Measurements from ENCODE around the gene C11orf21. TPM values are rescaled to one million over a fixed set of nuclear protein-coding genes. Genes with fewer than 3 reads are reported as not detected.

C11orf21 gene
- total RNA-seq, 1 experiment from 2014 or later, result 0.09 TPM

- Histone ChIP-seq H3K4me1 (no peaks in the 10 kb centered on the region), H3K4me3 (ENCODE audit: low read depth, low read length) (no peak overlapping the region), H3K9me3 (peaks cover 12% of the 10 kb centered on the region), H3K36me3 (ENCODE audit: control insufficient read depth, insufficient read depth, low read length) (no peaks in the 10 kb centered on the region), H3K27me3 (replicated peaks; ENCODE audit: control insufficient read depth, insufficient read depth, low read length) (no peaks in the 10 kb centered on the region)
- no peak overlapping the region for H3K27ac Mint-ChIP-seq (ENCODE audit: unreplicated experiment)
- no peak overlapping the region for H3K4me3 Mint-ChIP-seq (ENCODE audit: unreplicated experiment)
- no peak for DNase-seq
- no peaks in the 10 kb centered on the region for H3K27me3 Mint-ChIP-seq (ENCODE audit: insufficient read depth, unreplicated experiment)
- TF ChIP-seq CTCF (IDR thresholded peaks at IDR 0.05; ENCODE audit: insufficient read depth in 1 of 2, low read depth in 1 of 2, low read length in 1 of 2, severe bottlenecking in 1 of 2, unreplicated experiment in 1 of 2), result no peak
- no peaks in the 10 kb centered on the region for H3K4me1 Mint-ChIP-seq (ENCODE audit: low read depth, unreplicated experiment)
- POLR2A ChIA-PET, result no interaction called here
- no peaks in the 10 kb centered on the region for H3K9me3 Mint-ChIP-seq (ENCODE audit: unreplicated experiment)
- CTCF ChIA-PET, result no interaction called here
- no peaks in the 10 kb centered on the region for H3K36me3 Mint-ChIP-seq (ENCODE audit: insufficient read depth, unreplicated experiment)
- intact Hi-C loops (cut with micrococcal nuclease; ENCODE audit: unreplicated experiment), result no loop called here
- BruUV-seq (replicated peaks), result no TSS peak
These were observed 27.1 kb upstream of the C11orf21 start for GRCh38 chr11:2328656-2329354.

GRCh38 chr11:2328021-2328420 lies 26.3 kb upstream of the C11orf21 start:
- no peaks in the 10 kb centered on the region for H3K36me3 ChIP-seq (ENCODE audit: control insufficient read depth, insufficient read depth, low read length)
- no peaks in the 10 kb centered on the region for H3K36me3 Mint-ChIP-seq (ENCODE audit: insufficient read depth, unreplicated experiment)
- no peak overlapping the region for H3K27ac Mint-ChIP-seq (ENCODE audit: unreplicated experiment)
- no peak for DNase-seq
- H3K4me1 Mint-ChIP-seq (ENCODE audit: low read depth, unreplicated experiment), result no peaks in the 10 kb centered on the region
- H3K9me3 Mint-ChIP-seq (ENCODE audit: unreplicated experiment), result no peaks in the 10 kb centered on the region
- intact Hi-C loops (cut with micrococcal nuclease; ENCODE audit: unreplicated experiment), result no loop called here
- H3K27me3 Mint-ChIP-seq (ENCODE audit: insufficient read depth, unreplicated experiment), result no peaks in the 10 kb centered on the region
- peaks cover 12% of the 10 kb centered on the region for H3K9me3 ChIP-seq
- TF ChIP-seq CTCF (IDR thresholded peaks at IDR 0.05; ENCODE audit: insufficient read depth in 1 of 2, low read depth in 1 of 2, low read length in 1 of 2, severe bottlenecking in 1 of 2, unreplicated experiment in 1 of 2), result no peak
- BruUV-seq (replicated peaks), result no TSS peak
- no peaks in the 10 kb centered on the region for H3K27me3 ChIP-seq (replicated peaks; ENCODE audit: control insufficient read depth, insufficient read depth, low read length)
- ChIA-PET CTCF (no interaction called here), POLR2A (no interaction called here)
- H3K4me3 ChIP-seq (ENCODE audit: low read depth, low read length), result no peak overlapping the region
- no peaks in the 10 kb centered on the region for H3K4me1 ChIP-seq
- no peak overlapping the region for H3K4me3 Mint-ChIP-seq (ENCODE audit: unreplicated experiment)

GRCh38 chr11:2327032-2327431 lies 25.3 kb upstream of the C11orf21 start:
- ChIA-PET CTCF (no interaction called here), POLR2A (no interaction called here)
- no TSS peak for BruUV-seq (replicated peaks)
- no peak overlapping the region for H3K27ac Mint-ChIP-seq (ENCODE audit: unreplicated experiment)
- H3K4me3 Mint-ChIP-seq (ENCODE audit: unreplicated experiment), result no peak overlapping the region
- no peak for DNase-seq
- no peaks in the 10 kb centered on the region for H3K9me3 Mint-ChIP-seq (ENCODE audit: unreplicated experiment)
- peaks cover 12% of the 10 kb centered on the region for H3K9me3 ChIP-seq
- H3K36me3 Mint-ChIP-seq (ENCODE audit: insufficient read depth, unreplicated experiment), result no peaks in the 10 kb centered on the region
- no peak for TF ChIP-seq CTCF (IDR thresholded peaks at IDR 0.05; ENCODE audit: insufficient read depth in 1 of 2, low read depth in 1 of 2, low read length in 1 of 2, severe bottlenecking in 1 of 2, unreplicated experiment in 1 of 2)
- no peaks in the 10 kb centered on the region for H3K36me3 ChIP-seq (ENCODE audit: control insufficient read depth, insufficient read depth, low read length)
- no peaks in the 10 kb centered on the region for H3K4me1 ChIP-seq
- no peaks in the 10 kb centered on the region for H3K27me3 Mint-ChIP-seq (ENCODE audit: insufficient read depth, unreplicated experiment)
- no peaks in the 10 kb centered on the region for H3K4me1 Mint-ChIP-seq (ENCODE audit: low read depth, unreplicated experiment)
- intact Hi-C loops (cut with micrococcal nuclease; ENCODE audit: unreplicated experiment), result no loop called here
- no peaks in the 10 kb centered on the region for H3K27me3 ChIP-seq (replicated peaks; ENCODE audit: control insufficient read depth, insufficient read depth, low read length)
- no peak overlapping the region for H3K4me3 ChIP-seq (ENCODE audit: low read depth, low read length)

All from Caco-2 (cell line).